K562 (cell line): ENCODE results near the gene SMURF1. TPM values are rescaled to one million over a fixed set of nuclear protein-coding genes. Genes with fewer than 3 reads are reported as not detected.

Experiments
- ATAC-seq: fragments of 200-7000 bp; cut with Tn5 transposase; 3 replicates; pipeline ENCODE4 v1.9.1; 2020; ENCODE audit warnings: moderate library complexity
- BruUV-seq: library from RNA; stranded (reverse); fragments of 400-500 nt; replicated peaks from 2 replicates; lab custom pipeline; 2021; lab: Mats Ljungman, UMichigan
- CTCF ChIA-PET: fragments of 300-600 bp; formaldehyde crosslinking; extraction: SDS; loops from one replicate; lab custom pipeline; 2021; ENCODE audit warnings: low intra/inter-chr PET ratio; lab: Yijun Ruan, JAX
- POLR2A ChIA-PET: fragments of 300-600, 350-650 bp; sonication (Branson Sonifier 250); formaldehyde crosslinking; extraction: SDS; loops from one replicate; lab custom pipeline; 2021; ENCODE audit warnings: antibody characterized with exemption, inconsistent platforms; lab: Yijun Ruan, JAX
- DNase-seq, 4 experiments: peaks; one replicate each; pipeline versions ENCODE4 v3.0.0 to v3.0.0-alpha.2; 2011 to 2018; ENCODE audit warnings: low spot score in 3 of 4, mixed read lengths in 3 of 4; ENCODE audit errors: extremely low read depth in 1 of 4
- FAIRE-seq: peaks from 2 replicates; lab custom pipeline; 2011; peaks lifted over from hg19 to GRCh38; lab: Jason Lieb, UNC
- H2AFZ ChIP-seq: 2 replicates; pipeline ENCODE4 v1.6.0; 2011; ENCODE audit warnings: low read depth, low read length, control low read depth, inconsistent platforms
- H3K27ac ChIP-seq: fragments of 200-600 bp; 3 replicates; pipeline ENCODE4 v1.8.0; 2011; ENCODE audit warnings: low read depth, mild to moderate bottlenecking, control low read depth, inconsistent platforms, low read length, moderate library complexity, mixed read lengths; ENCODE audit errors: extremely low read depth
- H3K27me3 ChIP-seq, 2 experiments: fragments of 300-600 bp in 1 of 2; 2 replicates in 1 of 2; 3 replicates in 1 of 2; pipeline versions ENCODE4 v1.6.0 to v1.8.0; 2011; ENCODE audit warnings: inconsistent platforms in 2 of 2, low read length in 2 of 2, mild to moderate bottlenecking in 1 of 2, mixed read lengths in 1 of 2, moderate library complexity in 1 of 2; ENCODE audit not compliant: control insufficient read depth in 2 of 2, insufficient read depth in 2 of 2
- H3K36me3 ChIP-seq: fragments of 300-600 bp; 3 replicates; pipeline ENCODE4 v1.8.0; 2011; ENCODE audit warnings: mild to moderate bottlenecking, low read length, inconsistent platforms; ENCODE audit not compliant: control insufficient read depth, insufficient read depth
- H3K4me1 ChIP-seq, 2 experiments: fragments of 200-600 bp in 1 of 2; replicated peaks in 1 of 2; 2 replicates in 1 of 2; 3 replicates in 1 of 2; pipeline versions ENCODE4 v1.5.1 to v1.8.0; 2011; ENCODE audit warnings: inconsistent platforms in 2 of 2, low read length in 2 of 2, mild to moderate bottlenecking in 1 of 2, mixed read lengths in 1 of 2, moderate library complexity in 1 of 2; ENCODE audit not compliant: control insufficient read depth in 2 of 2, insufficient read depth in 2 of 2
- H3K4me2 ChIP-seq: 2 replicates; pipeline ENCODE4 v1.6.1; 2011; ENCODE audit warnings: low read length, control low read depth, inconsistent platforms, mixed read lengths; ENCODE audit not compliant: insufficient read depth
- H3K4me3 ChIP-seq: fragments of 200-600 bp; sonication (generic), shearing (Covaris generic); 2 replicates; pipeline ENCODE4 v1.5.1; 2016; ENCODE audit warnings: control low read depth, inconsistent platforms
- H3K79me2 ChIP-seq: fragments of 200-600 bp; 3 replicates; pipeline ENCODE4 v1.8.0; 2011; ENCODE audit warnings: low read length, inconsistent platforms; ENCODE audit not compliant: control insufficient read depth, insufficient read depth
- H3K9ac ChIP-seq, 2 experiments: 2 replicates each; pipeline versions ENCODE4 v1.6.0 to v1.6.1; 2011; ENCODE audit warnings: low read depth in 2 of 2, low read length in 2 of 2, control low read depth in 1 of 2, inconsistent platforms in 1 of 2, mild to moderate bottlenecking in 1 of 2, mixed read lengths in 1 of 2; ENCODE audit not compliant: insufficient read depth in 1 of 2
- H3K9me1 ChIP-seq: one replicate; pipeline ENCODE4 v1.6.0; 2011; ENCODE audit warnings: inconsistent platforms, mild to moderate bottlenecking, low read length, moderate library complexity; ENCODE audit not compliant: control insufficient read depth, insufficient read depth
- H3K9me3 ChIP-seq: replicated peaks from 2 replicates; pipeline ENCODE4 v1.5.1; 2011; ENCODE audit warnings: low read depth, low read length, inconsistent platforms; ENCODE audit not compliant: control insufficient read depth, insufficient read depth
- H4K20me1 ChIP-seq: replicated peaks from 2 replicates; pipeline ENCODE4 v1.6.1; 2011; ENCODE audit warnings: low read length, inconsistent platforms, mixed read lengths; ENCODE audit not compliant: control insufficient read depth, insufficient read depth
- CEBPB ChIP-seq: fragments of 450-650 bp; IDR thresholded peaks from 2 replicates; pipeline ENCODE4 v1.6.1; 2016; ENCODE audit warnings: missing genetic modification characterization, missing compliant biosample characterization
- DMBX1 ChIP-seq: fragments of 250-450 bp; sonication (Bioruptor Pico); IDR thresholded peaks from 2 replicates; pipeline ENCODE4 v1.8.0; 2022; ENCODE audit warnings: inconsistent platforms, mild to moderate bottlenecking, moderate library complexity, borderline replicate concordance
- KDM1A ChIP-seq, 2 experiments: fragments of 450-650 bp; IDR thresholded peaks; 2 replicates each; pipeline ENCODE4 v1.6.1; 2016; ENCODE audit warnings: mild to moderate bottlenecking in 2 of 2
- KDM5B ChIP-seq: fragments of 200-600 bp; sonication (generic); IDR thresholded peaks from 2 replicates; pipeline ENCODE4 v1.6.1; 2012; ENCODE audit warnings: low read depth, mild to moderate bottlenecking, moderate library complexity, low read length, control low read depth, inconsistent platforms; ENCODE audit not compliant: insufficient replicate concordance
- KLF1 ChIP-seq: fragments of 450-650 bp; IDR thresholded peaks from 2 replicates; pipeline ENCODE4 v1.6.1; 2016; ENCODE audit warnings: missing genetic modification characterization, missing compliant biosample characterization
- MED1 ChIP-seq: sonication (generic); formaldehyde crosslinking; IDR thresholded peaks from 2 replicates; pipeline ENCODE4 v1.8.1; 2023; ENCODE audit warnings: missing genetic modification reagents, borderline replicate concordance
- POLR2AphosphoS5 ChIP-seq: IDR thresholded peaks from 2 replicates; pipeline ENCODE4 v1.6.1; 2011; ENCODE audit warnings: mild to moderate bottlenecking, low read depth, low read length, moderate library complexity; ENCODE audit not compliant: control insufficient read depth, insufficient read depth
- SETDB1 ChIP-seq: IDR thresholded peaks from one replicate; pipeline ENCODE4 v1.6.1; 2012; ENCODE audit warnings: low read length, control low read depth, inconsistent platforms
- YY1 ChIP-seq, 3 experiments: IDR thresholded peaks; 2 replicates each; pipeline ENCODE4 v1.6.1; 2011; ENCODE audit warnings: low read length in 2 of 3, mild to moderate bottlenecking in 2 of 3, moderate library complexity in 2 of 3, borderline replicate concordance in 1 of 3, control low read depth in 1 of 3, low read depth in 1 of 3; ENCODE audit not compliant: insufficient read depth in 3 of 3, insufficient replicate concordance in 2 of 3, control insufficient read depth in 1 of 3, insufficient read length in 1 of 3; ENCODE audit errors: extremely low read depth in 1 of 3
- ZNF263 ChIP-seq: sonication (generic); formaldehyde crosslinking; IDR thresholded peaks from 2 replicates; pipeline ENCODE4 v1.8.0; 2022; ENCODE audit warnings: mild to moderate bottlenecking, missing genetic modification reagents, borderline replicate concordance
- ZSCAN32 ChIP-seq: fragments of 450-650 bp; formaldehyde crosslinking; IDR thresholded peaks from 2 replicates; pipeline ENCODE4 v1.4.0; 2020; ENCODE audit warnings: mild to moderate bottlenecking, moderate library complexity
- WGBS: fragments of 100-300 bp; shearing (Covaris generic); methylation state at CpG from one replicate; pipeline ENCODE4 v1.1.6; 2016; ENCODE audit warnings: low coverage, mixed read lengths; ENCODE audit not compliant: insufficient coverage; ENCODE audit errors: missing lambda C conversion rate; 5-methylcytosine and 5-hydroxymethylcytosine counted together
- in situ Hi-C: fragments of 300-500 bp; cut with MboI; formaldehyde crosslinking; loops from 4 replicates; pipeline ENCODE4 v1.15.0; 2018; ENCODE audit warnings: inconsistent platforms, mixed read lengths
- intact Hi-C: fragments of 100-400 bp; cut with micrococcal nuclease; formaldehyde crosslinking; loops from 2 replicates; pipeline ENCODE4 v1.14.2; 2022
- polyA plus RNA-seq, 8 experiments: library from polyadenylated mRNA; depleted of rRNA in 4 of 8; stranded (reverse) in 5 of 8; unstranded in 3 of 8; fragments of >200 nt; fragmentation: Nextera tagmentation in 2 of 8; fragmentation: Illumina TruSeq in 1 of 8; extraction: Ambion mirVana in 2 of 8; extraction: Trizol in 1 of 8; gene quantifications; 2 replicates each; pipeline versions ENCODE4 v1.2.1 to v1.2.3, GENCODE V29; 2011 to 2014; ENCODE audit warnings: inconsistent platforms in 1 of 8, missing spikeins in 1 of 8
- total RNA-seq, 7 experiments: library from RNA; depleted of rRNA in 6 of 7; stranded (reverse); fragments of >200 nt in 6 of 7; fragmentation: Illumina TruSeq in 2 of 7; extraction: Trizol in 2 of 7; gene quantifications; 2 replicates each; pipeline versions ENCODE4 v1.2.1 to v1.2.3, GENCODE V29; 2011 to 2021; ENCODE audit warnings: low replicate concordance in 1 of 7
- TF ChIP-seq, protein P1 (sequence below): sonication (generic); formaldehyde crosslinking; IDR thresholded peaks from 2 replicates; pipeline ENCODE4 v1.8.0; 2022; ENCODE audit warnings: missing genetic modification reagents, mild to moderate bottlenecking, moderate library complexity, borderline replicate concordance
- TF ChIP-seq, protein P2 (sequence below), 3 experiments: IDR thresholded peaks in 2 of 3; conservative IDR thresholded peaks in 1 of 3; 2 replicates each; pipeline ENCODE4 v1.5.1; 2011 to 2012; ENCODE audit warnings: low read length in 3 of 3, mild to moderate bottlenecking in 3 of 3, control low read depth in 2 of 3, improper control_type of control experiment in 1 of 3, inconsistent platforms in 1 of 3, low read depth in 1 of 3, mixed read lengths in 1 of 3, moderate library complexity in 1 of 3; ENCODE audit not compliant: insufficient read depth in 2 of 3

Gene SMURF1
- total and polyA plus RNA-seq, 9 of the 15 experiments (the other 6 are each of a cell fraction or from before 2014, with no cell fraction given): 1.0 to 20.1 (median 12.6) TPM

DNA sequence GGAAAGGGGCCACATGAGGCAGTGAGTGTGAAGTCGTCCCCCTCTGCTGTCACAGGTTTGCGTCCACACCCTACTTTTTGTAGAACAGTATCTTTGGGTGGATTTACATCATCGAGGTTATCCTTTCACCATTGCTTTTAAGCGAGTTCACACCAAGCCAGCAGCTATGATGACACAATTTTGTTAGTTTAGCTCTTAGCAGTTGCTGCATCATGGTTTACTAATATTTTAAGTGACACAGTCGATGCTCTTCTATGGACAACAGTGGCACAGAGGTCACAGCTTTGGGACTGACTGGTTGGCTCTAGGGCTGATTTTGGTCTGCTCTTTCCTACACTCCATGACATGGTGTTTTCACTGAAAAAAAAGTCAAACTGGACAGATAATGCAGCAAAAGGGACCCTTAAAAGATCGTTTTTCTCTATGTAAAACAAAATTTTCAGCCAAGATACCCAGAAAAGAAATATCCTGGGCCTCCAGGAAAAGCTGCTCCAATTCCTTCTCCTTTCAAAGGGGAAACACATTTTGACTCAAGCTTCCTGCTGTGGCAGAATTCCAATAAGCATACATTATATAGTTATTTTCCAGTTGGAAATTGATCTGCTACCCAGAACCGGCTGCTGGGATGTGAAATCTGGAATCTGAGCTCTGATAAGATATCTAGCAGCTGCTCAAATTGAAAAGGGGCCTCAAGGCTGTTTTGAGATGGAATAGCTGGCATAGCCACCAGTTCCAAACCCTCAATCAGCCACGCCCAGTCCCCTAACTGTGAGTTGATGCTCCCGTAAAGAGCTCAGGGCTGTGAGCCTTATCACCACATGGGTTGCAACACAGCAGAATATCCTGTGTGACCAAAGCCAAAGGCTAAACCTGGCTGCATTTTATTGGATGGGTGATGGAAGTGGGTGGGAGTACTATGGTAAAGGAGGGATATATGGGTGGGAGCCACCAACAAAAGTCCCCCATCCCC, 114.2 kb downstream of the SMURF1 start:
- no peaks in the 10 kb centered on the region for H3K27me3 ChIP-seq
- no peaks in the 10 kb centered on the region for H4K20me1 ChIP-seq
- intact Hi-C loops: no loop called here
- POLR2A ChIA-PET: interaction anchor here (0.6 to 2.7 kb wide), 7 partner anchors 8 to 43 kb away, joined by 3 to 6 read pairs (median 4); no protein-coding TSS in a partner anchor
- no peak overlapping the region for H3K9ac ChIP-seq
- H3K27ac ChIP-seq: no peak overlapping the region
- TF ChIP-seq, protein P1, sequence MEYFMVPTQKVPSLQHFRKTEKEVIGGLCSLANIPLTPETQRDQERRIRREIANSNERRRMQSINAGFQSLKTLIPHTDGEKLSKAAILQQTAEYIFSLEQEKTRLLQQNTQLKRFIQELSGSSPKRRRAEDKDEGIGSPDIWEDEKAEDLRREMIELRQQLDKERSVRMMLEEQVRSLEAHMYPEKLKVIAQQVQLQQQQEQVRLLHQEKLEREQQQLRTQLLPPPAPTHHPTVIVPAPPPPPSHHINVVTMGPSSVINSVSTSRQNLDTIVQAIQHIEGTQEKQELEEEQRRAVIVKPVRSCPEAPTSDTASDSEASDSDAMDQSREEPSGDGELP: no peak
- no peak for TF ChIP-seq DMBX1 (CRISPR knock-in tag)
- no peak for TF ChIP-seq SETDB1
- TF ChIP-seq, protein P2, sequence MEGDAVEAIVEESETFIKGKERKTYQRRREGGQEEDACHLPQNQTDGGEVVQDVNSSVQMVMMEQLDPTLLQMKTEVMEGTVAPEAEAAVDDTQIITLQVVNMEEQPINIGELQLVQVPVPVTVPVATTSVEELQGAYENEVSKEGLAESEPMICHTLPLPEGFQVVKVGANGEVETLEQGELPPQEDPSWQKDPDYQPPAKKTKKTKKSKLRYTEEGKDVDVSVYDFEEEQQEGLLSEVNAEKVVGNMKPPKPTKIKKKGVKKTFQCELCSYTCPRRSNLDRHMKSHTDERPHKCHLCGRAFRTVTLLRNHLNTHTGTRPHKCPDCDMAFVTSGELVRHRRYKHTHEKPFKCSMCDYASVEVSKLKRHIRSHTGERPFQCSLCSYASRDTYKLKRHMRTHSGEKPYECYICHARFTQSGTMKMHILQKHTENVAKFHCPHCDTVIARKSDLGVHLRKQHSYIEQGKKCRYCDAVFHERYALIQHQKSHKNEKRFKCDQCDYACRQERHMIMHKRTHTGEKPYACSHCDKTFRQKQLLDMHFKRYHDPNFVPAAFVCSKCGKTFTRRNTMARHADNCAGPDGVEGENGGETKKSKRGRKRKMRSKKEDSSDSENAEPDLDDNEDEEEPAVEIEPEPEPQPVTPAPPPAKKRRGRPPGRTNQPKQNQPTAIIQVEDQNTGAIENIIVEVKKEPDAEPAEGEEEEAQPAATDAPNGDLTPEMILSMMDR (IDR thresholded peaks at IDR 0.05 in 2 of 3, conservative IDR thresholded peaks at IDR 0.05 in 1 of 3; ENCODE audit: insufficient read depth in 2 of 3, low read depth in 1 of 3, low read length in 3 of 3): no peak
- TF ChIP-seq POLR2AphosphoS5: peak; percentile 31; the same call in 1 of the 2 replicates
- peak; percentile 28; the same call in 1 of the 2 replicates for TF ChIP-seq CEBPB (tag)
- no peak for TF ChIP-seq ZSCAN32 (CRISPR knock-in tag)
- TF ChIP-seq YY1 (IDR thresholded peaks at IDR 0.05; ENCODE audit: borderline replicate concordance in 1 of 3, control insufficient read depth in 1 of 3, extremely low read depth in 1 of 3, insufficient read depth in 3 of 3, insufficient read length in 1 of 3, insufficient replicate concordance in 2 of 3, low read depth in 1 of 3, low read length in 2 of 3): no peak
- no peak for TF ChIP-seq KDM5B
- TF ChIP-seq ZNF263 (CRISPR knock-in tag): no peak
- peak in 1 of 2 experiments; percentile 37; a peak in 1 of 4 replicates for TF ChIP-seq KDM1A (IDR thresholded peaks at IDR 0.05)
- no peak for TF ChIP-seq KLF1 (tag)
- no peak for TF ChIP-seq MED1 (CRISPR knock-in tag)
- DNase-seq: no peak
- peaks cover 69% of the 10 kb centered on the region; the same call in 2 of the 3 replicates for H3K36me3 ChIP-seq
- H3K4me1 ChIP-seq: no peaks in the 10 kb centered on the region; a peak in 1 of 5 replicates
- H2AFZ ChIP-seq: no peak overlapping the region
- no TSS peak for BruUV-seq
- no peaks in the 10 kb centered on the region for H3K79me2 ChIP-seq
- no peaks in the 10 kb centered on the region for H3K9me1 ChIP-seq
- in situ Hi-C loops: no loop called here
- H3K4me3 ChIP-seq: no peak overlapping the region
- CTCF ChIA-PET: no interaction called here
- 75% methylated on average over 9 of the region's 9 CpGs for WGBS
- no peak for ATAC-seq
- no peak for FAIRE-seq
- H3K4me2 ChIP-seq: no peak overlapping the region
- H3K9me3 ChIP-seq: no peaks in the 10 kb centered on the region
